T1000 (cell line): ENCODE results near the gene DCLRE1B.
"Not testable (repeated sequence)": the region's sequence is repeated elsewhere in the genome, so short reads cannot be mapped to it uniquely, and the experiment has no call there.

Experiments
- DNase-seq: peaks from one replicate; lab custom pipeline; 2025; ENCODE audit warnings: mixed read lengths; lab: John Stamatoyannopoulos, UW

The DCLRE1B gene

GRCh38 chr1:113948151-113948550, 43.0 kb downstream of the DCLRE1B start:
- DNase-seq, result not testable (repeated sequence)

GRCh38 chr1:113949007-113949406, 43.9 kb downstream of the DCLRE1B start:
- DNase-seq, result no peak

- DNase-seq, result no peak
Observed at GRCh38 chr1:113950908-113951307, 45.8 kb downstream of the DCLRE1B start.

GRCh38 chr1:113951719-113952118, 46.6 kb downstream of the DCLRE1B start:
- DNase-seq, result no peak

GRCh38 chr1:113957984-113958383, 52.9 kb downstream of the DCLRE1B start:
- DNase-seq, result no peak

- no peak for DNase-seq
Observed at GRCh38 chr1:113958691-113959090, 53.6 kb downstream of the DCLRE1B start.

- DNase-seq, result no peak
Observed at GRCh38 chr1:113963281-113963906, 58.3 kb downstream of the DCLRE1B start.
